ENCODE results near the gene PRDM16.

DNA sequence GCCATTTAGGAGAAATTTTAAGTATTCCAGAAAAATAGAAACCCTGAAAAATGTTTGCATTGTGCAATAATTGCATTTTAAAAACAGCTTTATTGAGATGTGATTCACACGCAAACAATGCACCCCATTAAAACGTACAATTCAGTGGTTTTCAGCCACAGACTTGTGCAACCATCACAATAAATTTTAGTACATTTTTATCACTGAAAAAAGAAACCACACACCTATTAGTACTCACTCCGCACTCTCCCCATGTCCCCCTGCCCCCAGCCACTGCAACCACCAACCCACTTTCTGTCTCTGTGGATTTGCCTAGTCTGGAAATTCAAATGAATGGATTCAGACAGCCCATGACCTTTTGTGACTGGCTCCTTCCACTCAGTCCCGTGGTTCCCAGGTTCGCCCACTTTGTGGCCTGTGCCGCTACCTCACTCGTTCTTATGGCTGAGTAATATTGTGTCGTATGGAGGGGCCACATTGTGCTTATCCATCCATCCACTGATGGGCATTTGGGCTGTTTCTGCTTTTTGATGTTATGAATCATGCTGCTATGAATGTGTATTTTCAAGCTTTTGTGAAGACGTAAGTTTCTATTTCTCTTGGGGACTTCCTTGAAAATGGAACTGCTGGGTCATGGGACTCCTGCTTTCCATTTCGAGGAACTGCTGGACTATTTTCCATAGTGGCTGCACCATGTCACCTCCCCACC lies 237.7 kb downstream of the PRDM16 start:
- TF ChIP-seq EZH2 (IDR thresholded peaks at IDR 0.05) (no peak), POLR2A (IDR thresholded peaks at IDR 0.05; ENCODE audit: borderline replicate concordance, extremely low read depth, insufficient read depth, insufficient read length) (no peak)
- TF ChIP-seq, protein P1, sequence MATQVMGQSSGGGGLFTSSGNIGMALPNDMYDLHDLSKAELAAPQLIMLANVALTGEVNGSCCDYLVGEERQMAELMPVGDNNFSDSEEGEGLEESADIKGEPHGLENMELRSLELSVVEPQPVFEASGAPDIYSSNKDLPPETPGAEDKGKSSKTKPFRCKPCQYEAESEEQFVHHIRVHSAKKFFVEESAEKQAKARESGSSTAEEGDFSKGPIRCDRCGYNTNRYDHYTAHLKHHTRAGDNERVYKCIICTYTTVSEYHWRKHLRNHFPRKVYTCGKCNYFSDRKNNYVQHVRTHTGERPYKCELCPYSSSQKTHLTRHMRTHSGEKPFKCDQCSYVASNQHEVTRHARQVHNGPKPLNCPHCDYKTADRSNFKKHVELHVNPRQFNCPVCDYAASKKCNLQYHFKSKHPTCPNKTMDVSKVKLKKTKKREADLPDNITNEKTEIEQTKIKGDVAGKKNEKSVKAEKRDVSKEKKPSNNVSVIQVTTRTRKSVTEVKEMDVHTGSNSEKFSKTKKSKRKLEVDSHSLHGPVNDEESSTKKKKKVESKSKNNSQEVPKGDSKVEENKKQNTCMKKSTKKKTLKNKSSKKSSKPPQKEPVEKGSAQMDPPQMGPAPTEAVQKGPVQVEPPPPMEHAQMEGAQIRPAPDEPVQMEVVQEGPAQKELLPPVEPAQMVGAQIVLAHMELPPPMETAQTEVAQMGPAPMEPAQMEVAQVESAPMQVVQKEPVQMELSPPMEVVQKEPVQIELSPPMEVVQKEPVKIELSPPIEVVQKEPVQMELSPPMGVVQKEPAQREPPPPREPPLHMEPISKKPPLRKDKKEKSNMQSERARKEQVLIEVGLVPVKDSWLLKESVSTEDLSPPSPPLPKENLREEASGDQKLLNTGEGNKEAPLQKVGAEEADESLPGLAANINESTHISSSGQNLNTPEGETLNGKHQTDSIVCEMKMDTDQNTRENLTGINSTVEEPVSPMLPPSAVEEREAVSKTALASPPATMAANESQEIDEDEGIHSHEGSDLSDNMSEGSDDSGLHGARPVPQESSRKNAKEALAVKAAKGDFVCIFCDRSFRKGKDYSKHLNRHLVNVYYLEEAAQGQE (IDR thresholded peaks at IDR 0.05; ENCODE audit: low read depth), result no peak
- TF ChIP-seq, protein P2, sequence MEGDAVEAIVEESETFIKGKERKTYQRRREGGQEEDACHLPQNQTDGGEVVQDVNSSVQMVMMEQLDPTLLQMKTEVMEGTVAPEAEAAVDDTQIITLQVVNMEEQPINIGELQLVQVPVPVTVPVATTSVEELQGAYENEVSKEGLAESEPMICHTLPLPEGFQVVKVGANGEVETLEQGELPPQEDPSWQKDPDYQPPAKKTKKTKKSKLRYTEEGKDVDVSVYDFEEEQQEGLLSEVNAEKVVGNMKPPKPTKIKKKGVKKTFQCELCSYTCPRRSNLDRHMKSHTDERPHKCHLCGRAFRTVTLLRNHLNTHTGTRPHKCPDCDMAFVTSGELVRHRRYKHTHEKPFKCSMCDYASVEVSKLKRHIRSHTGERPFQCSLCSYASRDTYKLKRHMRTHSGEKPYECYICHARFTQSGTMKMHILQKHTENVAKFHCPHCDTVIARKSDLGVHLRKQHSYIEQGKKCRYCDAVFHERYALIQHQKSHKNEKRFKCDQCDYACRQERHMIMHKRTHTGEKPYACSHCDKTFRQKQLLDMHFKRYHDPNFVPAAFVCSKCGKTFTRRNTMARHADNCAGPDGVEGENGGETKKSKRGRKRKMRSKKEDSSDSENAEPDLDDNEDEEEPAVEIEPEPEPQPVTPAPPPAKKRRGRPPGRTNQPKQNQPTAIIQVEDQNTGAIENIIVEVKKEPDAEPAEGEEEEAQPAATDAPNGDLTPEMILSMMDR (IDR thresholded peaks at IDR 0.05 in 2 of 3, conservative IDR thresholded peaks at IDR 0.05 in 1 of 3; ENCODE audit: borderline replicate concordance in 1 of 3, insufficient read depth in 1 of 3, low read depth in 2 of 3, low read length in 2 of 3), result no peak
